CMK (cell line): ENCODE results near the gene PSAP.

Experiments
- DNase-seq: peaks from one replicate; pipeline ENCODE4 v3.0.0-alpha.2; 2010; ENCODE audit warnings: low read depth

The PSAP gene

GRCh38 chr10:71825217-71825616, 25.8 kb downstream of the PSAP start:
- DNase-seq = no peak

DNA sequence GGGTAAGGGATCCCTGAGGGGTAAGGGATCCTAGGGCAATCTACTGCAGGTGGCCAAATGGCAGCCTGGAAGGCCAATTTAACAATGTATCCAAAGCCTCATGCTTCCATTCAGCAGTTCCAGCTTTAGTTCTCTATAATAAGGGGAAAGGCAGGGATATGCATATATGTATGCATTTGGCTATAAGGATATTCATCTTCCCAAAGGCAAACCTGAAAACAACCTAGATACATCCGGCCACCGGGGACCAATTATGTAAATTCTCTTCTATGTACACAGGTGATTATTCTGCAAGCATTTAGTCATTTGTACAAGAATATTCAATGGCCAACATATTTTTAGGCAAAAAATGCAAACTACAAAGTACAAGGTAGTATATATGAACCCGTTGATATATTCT, 26.7 kb downstream of the PSAP start:
- DNase-seq = no peak

DNA sequence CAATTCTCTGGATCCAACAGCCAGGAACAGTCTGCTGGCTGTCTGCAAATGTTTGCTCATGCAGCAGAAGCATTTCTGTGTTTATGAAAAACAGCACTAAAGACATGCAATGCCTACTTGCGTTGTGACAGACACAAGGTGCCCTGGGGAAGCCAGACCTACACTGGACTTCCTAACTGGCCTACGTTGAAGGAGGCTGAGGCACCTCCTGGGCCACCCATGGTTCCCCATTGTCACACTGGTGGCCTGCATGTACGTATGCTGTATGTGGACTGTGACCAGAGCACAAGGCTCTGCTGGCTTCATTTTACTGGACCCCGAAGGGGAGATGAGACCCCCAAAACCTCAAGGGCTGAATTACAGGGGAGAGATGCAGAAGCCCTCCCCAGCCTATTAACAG, 27.7 kb downstream of the PSAP start:
- no peak for DNase-seq

- no peak for DNase-seq
Measured at GRCh38 chr10:71821909-71822763, 28.9 kb downstream of the PSAP start.

- no peak for DNase-seq
Measured at GRCh38 chr10:71820966-71821365, 30.1 kb downstream of the PSAP start.

DNA sequence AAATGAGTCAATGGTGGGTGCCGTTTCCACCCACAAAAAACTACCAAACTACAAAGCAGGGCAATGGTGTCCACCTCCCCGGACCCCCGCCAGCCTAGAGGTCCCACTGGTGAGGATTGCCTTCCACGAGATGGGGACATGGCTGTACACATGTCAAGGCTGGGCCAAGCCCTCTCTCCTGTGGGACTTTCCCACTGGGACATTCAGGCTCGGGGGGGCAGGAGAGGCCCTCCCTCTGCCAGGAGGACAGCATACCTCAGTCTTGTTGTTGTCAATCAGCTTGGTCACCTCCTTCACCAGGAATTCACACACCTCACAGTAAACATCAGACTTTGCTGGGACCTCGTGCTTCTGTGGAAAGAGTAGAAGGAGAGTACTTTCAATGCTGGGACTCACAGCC, 31.1 kb downstream of the PSAP start:
- DNase-seq = no peak

DNA sequence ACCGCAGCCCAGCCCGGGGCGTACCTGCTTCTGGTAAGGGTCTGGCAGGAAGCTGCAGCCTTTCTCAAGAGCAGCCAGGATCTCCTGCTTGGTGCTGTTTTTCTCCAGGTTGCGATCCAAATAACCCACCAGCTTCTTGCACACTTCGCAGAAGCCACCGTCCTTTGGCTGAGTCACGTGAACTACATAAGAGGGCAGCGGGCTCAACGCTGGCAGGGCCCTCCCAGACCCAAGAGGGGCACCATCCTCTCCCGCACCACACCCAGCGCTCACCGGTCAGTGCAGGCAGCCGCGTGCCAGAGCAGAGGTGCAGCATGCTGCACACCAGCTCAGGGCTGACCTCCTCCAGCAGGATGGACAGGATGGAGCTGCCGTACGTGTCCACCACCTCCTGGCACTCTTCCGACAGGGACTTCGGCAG, 31.6 kb downstream of the PSAP start:
- DNase-seq = no peak

DNA sequence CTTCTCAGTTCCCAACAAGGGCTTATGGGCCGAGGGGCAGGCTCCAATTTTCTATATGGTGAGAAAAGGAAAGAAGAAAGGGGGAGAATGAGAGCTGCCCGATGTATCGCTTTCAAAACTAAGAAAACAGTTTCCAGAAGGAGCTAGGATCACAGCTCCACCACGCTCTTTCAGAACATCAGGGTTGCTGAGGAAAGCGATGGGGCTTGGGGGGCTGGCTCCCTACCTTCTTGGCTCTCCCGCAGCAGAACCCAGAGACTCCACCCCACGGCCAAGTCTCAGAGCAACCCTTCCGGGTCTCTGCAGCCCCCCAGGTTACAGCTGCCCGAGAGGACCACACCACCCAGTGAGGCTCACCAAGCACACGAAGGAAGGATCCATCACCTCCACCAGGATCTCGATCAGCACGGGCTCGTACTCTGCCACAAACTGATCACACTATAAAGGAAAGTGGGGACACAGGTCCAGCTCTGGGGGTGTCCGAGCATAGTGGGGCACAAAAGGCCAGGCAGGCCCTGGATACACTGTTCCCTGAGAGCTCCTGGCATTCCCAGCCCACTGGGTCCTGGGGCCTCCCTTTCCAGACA, 32.3 kb downstream of the PSAP start:
- DNase-seq = no peak

- no peak for DNase-seq
Measured at GRCh38 chr10:71817831-71818655, 33.0 kb downstream of the PSAP start.

- DNase-seq = no peak
Measured at GRCh38 chr10:71816936-71817618, 34.0 kb downstream of the PSAP start.

DNA sequence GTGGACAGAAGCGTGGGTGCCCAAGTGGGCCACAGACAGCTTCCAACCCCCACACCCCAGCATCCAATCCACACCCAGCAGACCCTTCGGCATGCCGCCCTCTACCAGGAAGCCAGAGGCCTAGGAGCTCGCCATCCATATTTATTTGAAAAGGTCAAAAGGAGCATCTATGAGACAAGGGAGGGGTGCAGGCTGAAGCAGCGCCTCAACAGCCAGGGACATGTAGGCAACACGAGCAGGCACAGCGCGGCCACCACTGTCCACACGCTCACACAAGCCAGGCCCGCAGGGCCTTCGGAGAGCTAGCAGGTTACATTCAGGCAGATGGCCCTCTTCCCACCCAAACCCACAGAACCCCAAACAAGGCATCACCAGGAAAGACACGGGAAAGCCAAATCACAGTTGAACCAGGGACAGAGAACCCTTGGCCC, 34.6 kb downstream of the PSAP start:
- no peak for DNase-seq

GRCh38 chr10:71815515-71816130, 35.4 kb downstream of the PSAP start:
- no peak for DNase-seq

GRCh38 chr10:71814922-71815411, 36.1 kb downstream of the PSAP start:
- no peak for DNase-seq

DNA sequence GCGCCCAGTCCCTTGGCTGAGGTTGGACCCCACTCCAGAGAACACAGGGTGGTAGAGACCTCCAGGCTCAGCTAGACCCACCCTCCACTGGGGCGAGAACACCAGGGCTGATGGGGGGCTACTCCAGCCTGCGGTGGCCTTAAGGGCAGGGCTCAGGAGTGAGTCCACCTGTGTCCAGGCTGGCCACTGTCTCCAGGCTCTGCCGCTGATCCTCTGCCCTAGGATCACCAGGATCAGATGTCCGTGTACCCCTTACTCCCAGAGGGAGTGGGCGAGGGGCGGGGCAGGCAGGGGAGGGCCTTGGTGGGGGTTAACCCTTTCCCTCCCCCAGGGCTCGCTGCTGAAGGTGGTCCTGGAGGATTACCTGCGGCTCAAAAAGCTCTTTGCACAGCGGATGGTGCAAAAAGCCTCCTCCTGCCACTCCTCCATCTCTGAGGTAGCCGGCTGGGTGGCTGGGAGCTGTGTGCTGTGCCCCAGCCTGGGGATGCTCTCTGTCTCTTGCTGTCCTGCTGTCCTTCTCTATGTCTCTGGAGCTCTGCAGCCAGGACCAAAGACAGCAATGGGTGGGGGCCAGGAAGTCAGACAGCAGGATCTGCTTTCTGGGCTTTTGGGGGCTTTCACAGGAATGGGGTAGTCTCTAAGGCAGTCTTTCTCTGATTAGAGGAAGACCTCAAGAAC, 38.0 kb downstream of the PSAP start:
- no peak for DNase-seq

DNA sequence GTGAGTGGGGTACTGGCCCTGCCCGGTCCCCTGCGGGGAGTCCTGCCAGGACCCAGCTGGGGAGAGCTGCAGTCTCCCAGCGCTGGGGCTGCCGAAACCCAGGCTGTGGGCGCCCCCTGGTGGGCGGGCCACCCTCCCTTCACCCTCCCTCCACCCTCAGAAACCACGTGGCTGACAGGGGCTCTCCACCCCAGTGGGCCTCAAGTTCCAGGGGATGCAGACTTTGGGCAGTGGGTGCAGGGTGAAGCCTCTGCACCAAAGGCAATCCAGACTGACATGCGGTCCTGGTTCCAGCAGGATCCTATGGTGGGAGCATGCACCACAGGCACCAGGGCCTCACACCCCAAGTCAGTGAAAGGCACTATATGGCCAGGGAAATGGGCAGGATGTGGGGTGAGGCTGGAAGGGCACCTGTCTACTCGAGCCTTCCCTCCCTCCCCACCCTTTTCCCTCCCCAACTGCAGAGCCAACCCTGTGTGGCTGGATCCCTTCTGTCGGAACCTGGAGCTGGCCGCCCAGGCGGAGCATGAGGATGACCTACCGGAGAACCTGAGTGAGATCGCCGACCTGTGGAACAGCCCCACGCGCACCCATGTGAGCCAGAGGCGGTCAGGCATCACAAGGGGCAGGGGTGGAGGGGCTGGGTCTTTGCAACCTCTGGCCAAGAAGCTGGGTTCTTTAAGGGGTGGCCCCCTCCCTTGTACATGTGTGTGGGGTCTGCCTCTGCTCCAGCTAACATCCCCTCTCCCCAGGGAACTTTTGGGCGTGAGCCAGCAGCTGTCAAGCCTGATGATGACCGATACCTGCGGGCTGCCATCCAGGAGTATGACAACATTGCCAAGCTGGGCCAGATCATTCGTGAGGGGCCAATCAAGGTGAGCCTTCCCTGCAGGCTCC, 38.8 kb downstream of the PSAP start:
- peak; percentile 49 for DNase-seq

DNA sequence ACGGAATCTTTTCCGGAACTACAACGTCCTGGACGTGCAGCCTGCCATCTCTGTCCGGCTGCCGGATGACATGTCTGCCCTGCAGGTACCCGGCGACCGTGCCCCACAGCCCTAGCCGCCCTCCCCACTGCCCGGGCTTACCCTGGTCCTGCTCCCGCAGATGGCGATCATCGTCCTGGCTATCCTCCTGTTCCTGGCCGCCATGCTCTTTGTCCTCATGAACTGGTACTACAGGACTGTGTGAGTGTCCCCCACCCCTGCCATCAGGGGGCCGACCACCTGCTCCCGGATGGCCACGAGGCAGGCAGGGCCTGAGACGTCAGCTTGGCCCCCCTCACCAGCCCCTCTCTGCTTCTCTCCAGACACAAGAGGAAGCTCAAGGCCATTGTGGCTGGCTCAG, 39.7 kb downstream of the PSAP start:
- no peak for DNase-seq

DNA sequence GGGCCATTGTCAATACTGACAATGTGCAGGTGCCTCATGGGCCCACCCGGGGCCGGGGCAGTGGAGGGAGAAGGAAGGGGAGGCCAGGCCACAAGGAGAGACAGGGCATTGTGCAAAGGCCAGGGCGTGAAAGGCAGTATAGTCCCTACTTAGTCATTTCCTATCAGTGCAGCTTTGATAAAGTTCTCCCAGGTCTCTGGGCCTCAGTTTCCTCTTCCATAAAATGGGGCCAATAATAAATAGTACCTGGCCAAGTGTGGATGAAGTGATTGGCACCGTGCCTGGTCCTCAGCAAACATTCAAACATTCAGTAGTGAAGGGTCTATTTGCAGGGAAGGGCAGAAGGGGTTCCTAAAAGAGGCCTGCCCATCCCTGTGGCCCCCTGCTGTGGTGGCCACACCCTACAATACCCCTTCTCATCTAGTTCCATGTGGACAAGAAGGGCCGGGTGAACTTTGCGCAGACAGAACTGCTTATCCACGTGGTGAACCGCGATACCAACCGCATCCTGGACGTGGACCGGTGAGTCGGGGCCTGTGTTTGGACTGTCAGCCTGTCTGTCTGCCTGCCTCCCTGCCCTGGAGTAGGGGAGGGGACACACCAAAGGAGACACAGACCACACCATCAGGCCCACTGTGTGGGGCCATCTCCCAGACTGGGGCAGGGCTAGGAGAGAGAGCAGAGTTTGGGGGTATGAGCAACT, 40.9 kb downstream of the PSAP start:
- no peak for DNase-seq

GRCh38 chr10:71809628-71810027, 41.4 kb downstream of the PSAP start:
- DNase-seq = no peak
